SIG-M5 (cell line): ENCODE results near the gene CASKIN2.
"Not testable (repeated sequence)": the region's sequence is repeated elsewhere in the genome, so short reads cannot be mapped to it uniquely, and the experiment has no call there.

Experiments used
- DNase-seq: peaks from one replicate; lab custom pipeline; 2025; lab: John Stamatoyannopoulos, UW

The CASKIN2 gene

GRCh38 chr17:75487351-75488070, 27.8 kb downstream of the CASKIN2 start:
- DNase-seq = peak; percentile 67

GRCh38 chr17:75486951-75487350, 28.4 kb downstream of the CASKIN2 start:
- DNase-seq = no peak

- no peak for DNase-seq
Observed at GRCh38 chr17:75486151-75486550, 29.2 kb downstream of the CASKIN2 start.

- DNase-seq = no peak
Observed at GRCh38 chr17:75485688-75486087, 29.6 kb downstream of the CASKIN2 start.

DNA sequence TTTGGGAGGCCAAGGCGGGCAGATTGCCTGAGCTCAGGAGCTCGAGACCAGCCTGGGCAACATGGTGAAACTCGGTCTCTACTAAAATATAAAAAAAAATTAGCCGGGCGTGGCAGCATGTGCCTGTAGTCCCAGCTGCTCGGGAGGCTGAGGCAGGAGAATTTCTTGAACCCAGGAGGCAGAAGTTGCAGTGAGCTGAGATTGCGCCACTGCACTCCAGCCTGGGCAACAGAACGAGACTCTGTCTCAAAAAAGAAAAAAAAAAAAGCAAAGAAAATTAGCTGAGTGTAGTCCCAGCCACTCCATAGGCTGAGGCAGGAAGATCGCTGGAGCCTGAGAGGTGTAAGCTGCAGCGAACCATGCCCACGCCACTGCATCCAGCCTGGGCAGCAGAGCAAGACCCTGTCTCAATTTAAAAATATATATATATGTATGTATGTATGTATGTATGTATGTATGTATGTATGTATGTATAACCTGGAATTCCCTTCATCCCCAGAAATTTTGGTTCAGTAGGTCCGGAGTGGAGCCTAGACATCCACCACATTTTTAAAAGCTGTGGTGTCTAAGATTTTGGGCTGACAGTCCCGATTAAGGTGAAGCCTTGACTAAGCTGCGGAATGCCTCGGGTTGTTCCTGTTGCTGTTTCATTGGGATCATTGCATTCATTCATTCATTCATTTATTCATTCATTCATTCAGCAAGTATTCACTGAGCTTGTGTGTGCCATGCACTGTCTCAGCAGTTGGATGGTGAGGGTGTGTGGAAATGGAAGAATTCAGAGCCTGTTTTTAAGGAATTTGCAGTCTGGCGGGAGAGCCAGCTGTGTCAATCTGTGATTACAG, 33.0 kb downstream of the CASKIN2 start:
- DNase-seq = no peak

DNA sequence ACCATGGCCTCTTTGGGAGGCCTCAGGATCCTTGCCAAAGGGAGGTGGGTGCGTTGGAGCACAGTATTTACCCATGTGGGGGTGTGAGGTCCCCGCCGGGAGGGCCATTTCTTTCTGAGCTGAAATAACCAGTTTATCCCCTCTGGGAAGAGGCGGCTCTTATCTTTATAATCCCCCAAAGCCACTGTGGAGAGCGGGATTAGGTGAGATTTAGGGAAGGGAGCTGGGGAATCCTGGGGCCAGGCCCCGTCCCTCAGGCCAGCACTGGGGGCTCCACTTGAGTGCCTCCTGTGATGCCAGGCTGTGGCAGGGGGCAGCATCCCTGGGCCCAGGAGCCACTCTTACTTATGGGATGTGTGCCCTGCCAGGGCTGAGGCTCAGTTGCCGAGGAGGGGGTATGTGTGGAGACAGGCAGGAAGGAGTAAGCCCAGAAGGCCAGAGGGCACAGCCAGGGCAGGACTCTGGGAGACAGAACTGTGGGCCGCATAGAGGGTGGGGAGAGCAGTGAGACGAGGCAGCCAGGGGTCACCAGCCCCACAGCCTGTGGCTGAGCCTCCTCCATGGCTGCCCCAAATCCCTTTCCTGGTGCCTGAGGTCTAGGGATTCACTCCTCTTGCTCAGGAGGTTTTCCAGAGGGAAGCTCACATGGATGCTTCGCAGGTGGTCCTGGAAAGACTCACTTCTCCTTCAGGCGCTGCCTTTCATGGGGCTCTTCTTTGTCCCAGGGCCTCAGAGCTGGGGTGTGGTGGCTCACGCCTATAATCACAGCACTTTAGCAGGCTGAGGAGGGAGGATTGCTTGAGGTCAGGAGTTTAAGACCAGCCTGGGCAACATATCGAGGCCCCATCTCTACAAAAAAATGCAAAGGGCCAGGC, 33.9 kb downstream of the CASKIN2 start:
- DNase-seq = no peak

GRCh38 chr17:75480281-75480680, 35.1 kb downstream of the CASKIN2 start:
- no peak for DNase-seq

- DNase-seq = no peak
Observed at GRCh38 chr17:75478508-75478907, 36.8 kb downstream of the CASKIN2 start.

DNA sequence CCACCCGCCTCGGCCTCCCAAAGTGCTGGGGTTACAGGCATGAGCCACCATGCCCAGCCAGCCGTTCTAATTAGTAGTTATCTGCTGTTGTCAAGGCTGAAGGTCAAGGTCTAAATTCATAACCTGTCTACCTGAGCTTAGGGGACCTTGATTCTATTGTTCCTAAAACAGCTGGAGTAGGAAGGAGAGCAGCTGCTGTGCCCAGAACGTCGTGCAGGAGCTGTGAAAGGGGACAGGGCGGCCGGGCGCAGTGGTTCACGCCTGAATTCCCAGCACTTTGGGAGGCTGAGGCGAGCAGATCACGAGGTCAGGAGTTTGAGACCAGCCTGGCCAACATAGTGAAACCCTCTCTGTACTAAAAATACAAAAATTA, 37.9 kb downstream of the CASKIN2 start:
- not testable (repeated sequence) for DNase-seq

GRCh38 chr17:75476752-75477489, 38.4 kb downstream of the CASKIN2 start:
- DNase-seq = no peak

- no peak for DNase-seq
Observed at GRCh38 chr17:75476271-75476671, 39.1 kb downstream of the CASKIN2 start.

DNA sequence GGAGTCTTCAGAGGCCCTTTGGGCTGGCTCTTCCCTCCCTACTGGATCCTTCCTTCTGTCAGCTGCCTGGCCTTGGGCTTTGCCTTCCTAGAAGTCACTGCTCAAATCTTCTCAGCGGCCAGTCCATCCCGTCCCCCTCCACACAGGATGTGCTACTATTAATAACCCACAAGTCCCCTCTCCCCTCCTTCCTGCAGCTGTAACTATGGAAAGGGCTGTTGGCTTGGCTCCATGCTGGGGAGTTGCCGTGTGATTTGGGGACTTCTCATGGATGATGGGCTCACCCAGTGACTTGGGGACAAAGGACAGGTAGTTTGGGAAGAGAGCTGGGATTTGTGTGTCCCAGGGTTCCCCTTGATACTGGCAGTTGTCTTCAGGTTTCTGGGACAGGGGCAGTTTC, 39.5 kb downstream of the CASKIN2 start:
- no peak for DNase-seq

DNA sequence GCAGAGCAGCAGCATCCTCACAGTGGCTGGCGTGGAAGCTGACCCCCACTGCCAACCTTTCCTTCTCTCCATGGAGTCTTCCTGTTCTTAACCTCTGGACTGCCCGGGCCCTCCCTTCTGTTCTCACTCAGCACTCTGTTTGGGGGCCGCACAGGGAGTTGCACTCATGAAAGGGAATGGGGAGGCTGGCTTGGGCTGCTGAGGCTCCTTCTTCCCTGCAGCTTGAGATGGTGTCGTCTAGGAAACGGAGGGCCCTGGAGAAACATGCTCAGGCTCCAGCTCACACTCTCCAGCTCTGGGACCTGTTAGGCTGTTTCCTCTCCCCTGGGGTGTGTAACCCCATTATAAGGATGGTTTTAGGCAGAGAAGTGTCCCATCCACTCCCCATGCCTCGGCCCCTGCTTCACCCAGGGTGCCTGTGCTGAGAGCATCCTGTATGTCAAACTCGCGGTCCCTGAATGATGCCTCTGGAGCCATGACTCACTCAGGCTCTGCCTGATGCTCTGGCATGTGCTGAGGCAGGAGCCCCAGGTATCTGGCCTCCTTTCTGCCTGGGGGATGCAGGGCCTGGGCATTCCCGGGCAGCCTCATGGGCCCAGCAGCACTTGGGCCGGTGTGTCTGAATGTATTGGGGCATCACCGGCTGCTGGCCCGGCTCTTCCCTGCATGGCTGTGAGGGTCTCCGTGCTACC, 40.0 kb downstream of the CASKIN2 start:
- no peak for DNase-seq

DNA sequence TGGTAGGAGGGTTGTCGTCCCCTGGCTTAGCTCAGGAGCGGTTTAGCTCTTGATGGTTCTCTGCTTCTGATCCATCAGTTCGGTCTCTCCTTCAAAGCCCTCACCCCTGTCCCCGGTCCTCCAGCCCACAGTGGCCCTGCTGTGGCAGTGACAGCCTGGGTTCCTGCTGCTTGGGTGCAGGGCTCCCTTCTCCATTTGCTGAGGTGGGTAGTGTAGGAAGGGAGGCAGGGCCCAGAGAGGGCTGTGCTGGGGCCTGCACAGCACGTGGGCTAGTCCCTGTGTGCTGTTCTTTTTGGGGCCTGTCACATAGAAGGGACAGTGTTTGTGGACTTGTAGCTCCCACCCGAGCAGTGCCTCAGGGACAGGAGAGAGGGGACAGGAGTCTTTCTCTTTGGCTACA, 40.6 kb downstream of the CASKIN2 start:
- no peak for DNase-seq

DNA sequence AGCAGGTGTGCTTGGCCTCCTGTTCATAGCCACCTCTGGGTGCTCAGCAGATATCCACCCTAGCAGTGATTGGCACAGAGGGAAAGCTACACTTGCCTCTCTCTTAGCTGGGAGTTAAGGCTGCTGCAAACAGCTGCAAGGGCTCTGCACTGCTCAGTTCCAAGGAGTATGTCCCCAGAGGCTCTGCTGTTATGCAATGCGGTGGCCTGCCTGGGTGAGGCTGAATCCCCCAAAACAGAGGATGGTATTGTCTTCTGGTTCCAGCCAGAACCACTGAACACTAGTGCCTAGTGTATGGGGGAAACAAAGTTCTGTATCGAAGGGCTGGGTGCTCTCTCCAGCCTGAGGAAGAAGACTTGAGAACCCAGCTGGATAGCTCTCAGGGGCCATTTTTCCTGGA, 42.1 kb downstream of the CASKIN2 start:
- DNase-seq = no peak

DNA sequence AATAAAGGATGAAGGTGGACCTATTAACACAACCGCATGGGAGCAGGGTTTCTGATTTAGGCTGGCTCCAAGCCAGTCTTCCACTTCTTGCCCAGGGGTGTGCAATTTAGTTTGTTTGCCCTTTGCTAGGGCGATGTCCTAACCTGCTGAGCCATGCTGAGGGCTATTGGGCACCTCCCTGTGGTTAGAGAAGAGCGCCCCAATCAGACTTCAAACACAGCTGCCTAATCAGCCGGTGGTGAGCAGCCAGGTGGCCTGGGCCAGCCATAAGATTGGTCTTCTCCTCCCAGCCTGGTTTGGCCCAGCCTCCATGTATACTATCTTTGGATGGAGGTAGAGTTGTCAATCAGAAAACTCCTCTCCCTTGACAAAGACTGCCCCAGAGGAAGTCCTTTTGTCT, 43.2 kb downstream of the CASKIN2 start:
- DNase-seq = no peak

GRCh38 chr17:75471207-75471606, 44.1 kb downstream of the CASKIN2 start:
- DNase-seq = no peak

- DNase-seq = no peak
Observed at GRCh38 chr17:75468779-75469373, 46.5 kb downstream of the CASKIN2 start.

- DNase-seq = no peak
Observed at GRCh38 chr17:75468291-75468754, 47.0 kb downstream of the CASKIN2 start.

DNA sequence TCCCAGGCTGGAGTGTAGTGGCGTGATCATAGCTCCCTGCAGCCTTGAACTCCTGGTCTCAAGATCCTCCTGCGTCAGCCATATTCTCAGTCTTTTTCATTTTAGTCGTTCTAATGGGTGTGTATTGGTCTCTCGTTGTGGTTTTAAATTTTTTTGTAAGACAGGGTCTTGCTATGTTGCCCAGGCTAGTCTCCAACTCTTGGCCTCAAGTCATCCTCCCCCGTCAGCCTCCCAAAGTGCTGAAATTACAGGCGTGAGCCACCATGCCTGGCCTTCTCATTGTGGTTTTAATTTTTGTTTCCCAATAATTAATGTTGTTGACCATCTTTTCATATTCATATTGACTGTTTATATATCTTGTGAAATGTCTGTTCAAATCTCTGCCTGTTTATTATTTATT, 50.3 kb downstream of the CASKIN2 start:
- DNase-seq = no peak

GRCh38 chr17:75463603-75464002, 51.7 kb downstream of the CASKIN2 start:
- no peak for DNase-seq
